Measurements from ENCODE around the gene MAP7D3.

MAP7D3 gene

DNA sequence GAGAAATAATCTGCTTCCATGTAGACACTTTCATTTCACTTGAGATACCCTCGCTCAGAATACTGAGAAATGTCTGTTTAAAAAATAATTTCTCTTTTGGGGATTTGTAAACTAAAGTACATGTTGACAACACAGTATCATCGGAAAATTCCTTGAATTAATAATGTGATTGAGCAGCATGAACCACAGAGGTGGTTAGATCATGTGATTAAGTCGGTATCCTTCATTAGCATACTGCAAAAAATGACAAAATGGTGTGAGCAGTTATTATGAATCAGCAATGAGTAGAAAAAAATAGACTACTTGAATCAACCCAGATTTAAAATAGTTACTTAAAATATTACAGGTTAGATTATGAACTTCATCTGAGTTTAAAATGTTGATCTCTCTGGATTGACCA, 14.1 kb downstream of the MAP7D3 start:
- Histone ChIP-seq H3K27me3 (ENCODE audit: insufficient read depth, low read length) (no peaks in the 10 kb centered on the region), H3K36me3 (ENCODE audit: insufficient read depth, low read length) (peaks cover 12% of the 10 kb centered on the region), H3K4me3 (ENCODE audit: low read length) (no peak overlapping the region), H3K4me1 (ENCODE audit: insufficient read depth, low read length) (no peaks in the 10 kb centered on the region), H3K9me3 (ENCODE audit: low read length) (no peaks in the 10 kb centered on the region), H2AFZ (ENCODE audit: low read depth, low read length) (no peak overlapping the region)

- Histone ChIP-seq H2AFZ (ENCODE audit: low read depth, low read length) (no peak overlapping the region), H3K27me3 (ENCODE audit: insufficient read depth, low read length) (no peaks in the 10 kb centered on the region), H3K9me3 (ENCODE audit: low read length) (no peaks in the 10 kb centered on the region), H3K4me3 (ENCODE audit: low read length) (no peak overlapping the region), H3K4me1 (ENCODE audit: insufficient read depth, low read length) (no peaks in the 10 kb centered on the region), H3K36me3 (ENCODE audit: insufficient read depth, low read length) (peaks cover 18% of the 10 kb centered on the region)
These were observed 22.4 kb downstream of the MAP7D3 start for GRCh38 chrX:136228839-136229207.

DNA sequence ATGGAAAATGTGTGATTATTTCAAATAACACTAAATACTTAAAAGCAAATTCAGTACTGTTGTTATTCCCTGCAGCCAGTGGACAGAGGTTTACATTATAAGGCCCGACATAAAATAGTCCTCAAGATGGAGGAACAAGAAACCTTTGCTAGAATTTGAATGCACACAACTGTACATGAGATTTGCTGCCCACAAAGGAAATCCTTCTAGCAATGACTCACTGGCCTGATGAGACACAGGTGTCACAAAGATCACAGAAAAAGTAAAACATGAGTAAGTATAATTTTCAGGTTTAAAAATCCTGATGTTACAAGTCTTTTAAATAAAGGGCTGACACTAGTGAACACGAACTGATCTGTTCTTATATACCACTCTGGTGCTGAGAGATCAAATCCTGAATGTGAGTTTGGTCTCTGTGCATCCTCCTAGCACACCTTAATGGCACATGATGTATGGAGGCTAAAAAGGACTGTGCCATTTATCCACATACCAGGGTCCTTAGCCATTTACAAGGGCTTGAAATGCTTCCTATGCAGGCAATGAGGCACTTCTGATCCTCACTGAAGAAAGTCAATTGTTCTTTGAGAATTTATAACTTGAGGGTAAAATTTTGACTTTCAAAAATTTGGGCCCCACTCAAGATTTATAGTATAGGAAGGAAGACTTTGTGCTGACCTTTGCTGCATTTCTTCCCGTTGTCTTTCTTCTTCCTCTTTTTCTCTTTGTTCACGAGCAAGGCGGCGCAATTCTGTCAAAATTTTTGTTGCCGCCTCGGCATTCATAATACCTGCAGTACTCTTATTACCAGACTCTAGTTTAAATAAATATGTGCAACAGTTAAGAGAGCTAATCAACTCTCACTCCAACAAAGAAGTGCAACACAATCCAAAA, 23.0 kb downstream of the MAP7D3 start:
- H2AFZ ChIP-seq (ENCODE audit: low read depth, low read length), result no peak overlapping the region
- peaks cover 18% of the 10 kb centered on the region for H3K36me3 ChIP-seq (ENCODE audit: insufficient read depth, low read length)
- no peaks in the 10 kb centered on the region for H3K4me1 ChIP-seq (ENCODE audit: insufficient read depth, low read length)
- no peaks in the 10 kb centered on the region for H3K9me3 ChIP-seq (ENCODE audit: low read length)
- no peaks in the 10 kb centered on the region for H3K27me3 ChIP-seq (ENCODE audit: insufficient read depth, low read length)
- H3K4me3 ChIP-seq (ENCODE audit: low read length), result no peak overlapping the region

DNA sequence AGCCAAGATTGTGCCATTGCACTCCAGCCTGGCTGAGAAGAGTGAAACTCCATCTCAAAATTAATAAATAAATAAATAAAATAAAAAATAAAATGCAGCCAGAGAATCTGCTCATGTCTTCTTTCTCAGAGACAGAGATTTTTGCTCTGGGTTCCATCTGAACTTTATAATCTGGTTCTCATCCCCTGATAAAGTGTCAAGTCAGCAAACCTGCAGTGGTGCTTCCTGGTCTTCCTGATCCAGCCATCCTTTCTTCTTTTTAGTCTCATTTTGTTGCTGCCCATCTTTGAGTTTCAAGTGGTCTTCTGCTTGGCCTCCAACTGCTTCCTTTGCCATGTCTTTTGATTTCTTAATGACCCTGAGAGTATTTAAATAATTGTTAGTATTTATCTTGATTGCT, 24.1 kb downstream of the MAP7D3 start:
- H3K36me3 ChIP-seq (ENCODE audit: insufficient read depth, low read length), result peaks cover 20% of the 10 kb centered on the region

DNA sequence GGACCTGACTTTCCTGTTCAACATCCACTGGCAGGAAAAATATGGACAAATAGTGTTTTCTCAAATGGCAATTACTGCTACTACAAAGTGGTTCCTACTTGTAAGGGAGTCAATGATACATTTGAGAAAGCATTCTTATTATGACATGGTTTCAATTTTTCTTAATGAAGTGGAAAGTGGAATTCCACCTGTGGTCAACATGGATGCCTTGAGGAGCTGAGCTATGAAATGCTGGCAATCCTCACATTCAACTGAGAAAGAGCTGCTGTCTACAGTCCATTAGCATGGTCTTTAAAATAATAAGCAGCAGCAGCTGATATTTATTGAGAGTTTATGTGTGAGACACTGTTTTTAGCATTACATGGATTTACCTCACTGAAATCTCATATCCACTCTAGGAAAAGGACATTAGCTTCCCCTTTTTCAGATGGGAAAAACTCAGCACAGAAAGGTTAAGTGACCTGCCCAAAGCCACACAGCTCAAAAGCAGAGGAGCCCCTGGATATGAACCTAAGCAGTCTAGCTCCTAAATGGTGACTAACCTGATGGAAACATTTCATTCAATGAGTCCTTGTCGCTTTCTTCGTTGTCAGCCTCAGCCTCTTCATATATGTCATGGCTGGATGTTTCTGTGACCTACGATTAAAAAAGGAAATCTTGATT, 29.2 kb downstream of the MAP7D3 start:
- no peak overlapping the region for H2AFZ ChIP-seq (ENCODE audit: low read depth, low read length)
- H3K4me1 ChIP-seq (ENCODE audit: insufficient read depth, low read length), result no peaks in the 10 kb centered on the region
- H3K9me3 ChIP-seq (ENCODE audit: low read length), result no peaks in the 10 kb centered on the region
- H3K4me3 ChIP-seq (ENCODE audit: low read length), result no peak overlapping the region
- H3K36me3 ChIP-seq (ENCODE audit: insufficient read depth, low read length), result peaks cover 30% of the 10 kb centered on the region
- no peaks in the 10 kb centered on the region for H3K27me3 ChIP-seq (ENCODE audit: insufficient read depth, low read length)

More for the DNA sequence above, 24.1 kb downstream of the MAP7D3 start:
- Histone ChIP-seq H3K9me3 (ENCODE audit: low read length) (no peaks in the 10 kb centered on the region), H3K27me3 (ENCODE audit: insufficient read depth, low read length) (no peaks in the 10 kb centered on the region), H3K4me3 (ENCODE audit: low read length) (no peak overlapping the region), H2AFZ (ENCODE audit: low read depth, low read length) (no peak overlapping the region), H3K4me1 (ENCODE audit: insufficient read depth, low read length) (no peaks in the 10 kb centered on the region)

DNA sequence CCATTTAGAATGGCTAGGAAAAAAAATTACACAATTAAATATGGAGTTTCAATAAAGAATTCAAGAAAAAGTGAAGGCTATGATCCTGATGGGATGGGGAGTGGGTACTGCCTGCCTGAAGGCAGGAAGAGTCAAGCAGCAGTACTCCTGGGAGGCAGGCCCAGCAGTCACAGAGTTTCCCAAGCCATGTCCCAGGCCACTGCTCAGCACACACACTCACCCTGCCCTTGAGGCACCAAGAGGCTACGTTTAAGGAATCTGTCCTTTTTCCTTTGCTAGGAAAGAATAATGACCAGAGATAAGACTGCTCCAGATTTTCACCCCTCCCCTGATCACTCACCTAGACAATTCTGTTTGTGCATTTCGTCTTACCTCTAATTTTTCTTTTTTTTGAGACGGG, 30.2 kb downstream of the MAP7D3 start:
- peaks cover 30% of the 10 kb centered on the region for H3K36me3 ChIP-seq (ENCODE audit: insufficient read depth, low read length)
- no peak overlapping the region for H3K4me3 ChIP-seq (ENCODE audit: low read length)

GRCh38 chrX:136220540-136220939, 30.7 kb downstream of the MAP7D3 start:
- Histone ChIP-seq H3K4me3 (ENCODE audit: low read length) (no peak overlapping the region), H3K9me3 (ENCODE audit: low read length) (no peaks in the 10 kb centered on the region), H3K27me3 (ENCODE audit: insufficient read depth, low read length) (no peaks in the 10 kb centered on the region), H3K36me3 (ENCODE audit: insufficient read depth, low read length) (peaks cover 30% of the 10 kb centered on the region), H3K4me1 (ENCODE audit: insufficient read depth, low read length) (no peaks in the 10 kb centered on the region), H2AFZ (ENCODE audit: low read depth, low read length) (no peak overlapping the region)

More for the DNA sequence above, 30.2 kb downstream of the MAP7D3 start:
- Histone ChIP-seq H3K9me3 (ENCODE audit: low read length) (no peaks in the 10 kb centered on the region), H3K27me3 (ENCODE audit: insufficient read depth, low read length) (no peaks in the 10 kb centered on the region), H3K4me1 (ENCODE audit: insufficient read depth, low read length) (no peaks in the 10 kb centered on the region), H2AFZ (ENCODE audit: low read depth, low read length) (no peak overlapping the region)

GRCh38 chrX:136219893-136220292, 31.3 kb downstream of the MAP7D3 start:
- Histone ChIP-seq H2AFZ (ENCODE audit: low read depth, low read length) (no peak overlapping the region), H3K4me3 (ENCODE audit: low read length) (no peak overlapping the region), H3K4me1 (ENCODE audit: insufficient read depth, low read length) (peaks cover 4% of the 10 kb centered on the region), H3K27me3 (ENCODE audit: insufficient read depth, low read length) (no peaks in the 10 kb centered on the region), H3K9me3 (ENCODE audit: low read length) (no peaks in the 10 kb centered on the region), H3K36me3 (ENCODE audit: insufficient read depth, low read length) (peaks cover 30% of the 10 kb centered on the region)

DNA sequence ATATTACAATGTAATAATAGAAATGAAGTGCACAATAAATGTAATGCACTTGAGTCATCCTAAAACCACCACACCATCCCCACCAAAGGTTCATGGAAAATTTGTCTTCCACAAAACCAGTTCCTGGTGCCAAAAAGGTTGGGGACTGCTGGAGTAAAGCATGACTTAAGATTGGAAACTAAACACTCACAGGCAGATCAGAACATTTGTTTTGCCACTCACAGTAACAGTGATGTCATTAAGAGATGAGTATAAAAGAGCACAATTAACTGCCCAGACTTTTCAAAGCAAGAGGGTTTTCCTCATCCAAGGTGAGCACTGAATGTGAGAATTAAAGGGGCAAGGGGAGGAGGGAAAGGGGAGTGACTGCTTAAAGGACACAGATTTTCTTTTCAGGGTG, 35.6 kb downstream of the MAP7D3 start:
- H3K4me1 ChIP-seq (ENCODE audit: insufficient read depth, low read length), result peaks cover 13% of the 10 kb centered on the region
- H3K4me3 ChIP-seq (ENCODE audit: low read length), result no peak overlapping the region
- H3K27me3 ChIP-seq (ENCODE audit: insufficient read depth, low read length), result no peaks in the 10 kb centered on the region
- no peak overlapping the region for H2AFZ ChIP-seq (ENCODE audit: low read depth, low read length)
- H3K36me3 ChIP-seq (ENCODE audit: insufficient read depth, low read length), result peaks cover 13% of the 10 kb centered on the region
- no peaks in the 10 kb centered on the region for H3K9me3 ChIP-seq (ENCODE audit: low read length)

DNA sequence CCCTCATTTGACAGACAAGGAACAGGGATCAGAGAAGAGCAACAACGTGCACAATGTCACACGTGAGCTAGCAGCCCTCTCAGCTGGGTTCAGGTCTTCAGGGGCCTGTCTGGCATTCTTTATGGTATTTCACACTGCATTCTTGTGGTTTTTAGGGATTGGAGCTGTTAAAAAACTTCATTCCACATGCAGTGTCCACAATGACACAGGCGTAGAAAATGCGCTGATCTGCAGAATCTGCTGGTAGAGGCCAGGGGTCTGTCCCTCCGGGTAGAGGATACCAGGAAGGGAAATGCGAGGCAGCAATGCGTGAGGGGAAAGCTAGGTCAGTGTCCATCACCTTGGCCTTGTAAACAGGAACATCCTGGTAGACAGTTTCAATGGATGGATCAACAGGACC, 36.6 kb downstream of the MAP7D3 start:
- H3K9me3 ChIP-seq (ENCODE audit: low read length), result no peaks in the 10 kb centered on the region
- no peak overlapping the region for H3K4me3 ChIP-seq (ENCODE audit: low read length)
- H3K27me3 ChIP-seq (ENCODE audit: insufficient read depth, low read length), result no peaks in the 10 kb centered on the region
- H3K4me1 ChIP-seq (ENCODE audit: insufficient read depth, low read length), result peaks cover 13% of the 10 kb centered on the region
- H2AFZ ChIP-seq (ENCODE audit: low read depth, low read length), result no peak overlapping the region
- H3K36me3 ChIP-seq (ENCODE audit: insufficient read depth, low read length), result peaks cover 6% of the 10 kb centered on the region

- H3K4me1 ChIP-seq (ENCODE audit: insufficient read depth, low read length), result peaks cover 13% of the 10 kb centered on the region
- H3K4me3 ChIP-seq (ENCODE audit: low read length), result no peak overlapping the region
- no peaks in the 10 kb centered on the region for H3K36me3 ChIP-seq (ENCODE audit: insufficient read depth, low read length)
- no peak overlapping the region for H2AFZ ChIP-seq (ENCODE audit: low read depth, low read length)
- no peaks in the 10 kb centered on the region for H3K9me3 ChIP-seq (ENCODE audit: low read length)
- no peaks in the 10 kb centered on the region for H3K27me3 ChIP-seq (ENCODE audit: insufficient read depth, low read length)
These were observed 38.6 kb downstream of the MAP7D3 start for GRCh38 chrX:136212557-136213111.

DNA sequence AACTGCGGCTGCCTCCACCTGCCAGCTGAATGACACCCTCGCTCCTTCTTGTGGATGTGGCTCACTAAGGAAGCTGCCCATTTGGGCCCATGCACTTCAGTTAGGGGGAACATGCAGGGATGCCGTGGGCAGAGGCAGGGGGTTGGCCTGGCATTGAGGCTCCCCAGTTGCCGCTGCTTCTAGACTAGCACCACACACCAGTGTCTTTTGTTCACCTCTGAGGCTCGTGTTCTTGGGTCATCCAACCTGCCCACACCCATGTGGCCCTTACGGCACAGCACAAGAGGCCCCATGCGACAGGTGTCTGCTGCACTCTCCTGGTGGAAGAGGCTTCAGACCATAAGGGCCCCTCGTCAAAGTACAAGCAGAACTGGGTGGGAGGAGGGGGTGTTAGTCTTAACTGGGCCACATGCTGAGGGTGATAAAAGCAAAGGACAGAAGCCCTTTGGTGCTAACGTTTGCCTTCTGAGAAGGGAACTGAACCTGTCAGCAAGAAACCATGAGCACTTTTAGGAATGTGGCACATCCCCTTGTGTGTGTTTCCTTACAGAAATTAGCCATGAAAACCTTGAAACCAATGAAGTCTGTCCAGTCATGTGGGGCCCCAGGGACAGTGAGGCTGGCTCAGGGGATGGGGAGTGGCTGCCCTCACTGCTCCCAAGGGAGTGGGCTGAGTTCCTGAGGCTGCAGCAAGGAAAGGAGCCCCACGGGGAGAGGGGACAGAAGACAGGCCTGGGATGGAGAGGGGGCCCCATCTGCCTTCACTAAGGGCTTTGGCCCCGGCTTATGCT, 39.2 kb downstream of the MAP7D3 start:
- H3K4me1 ChIP-seq (ENCODE audit: insufficient read depth, low read length), result peaks cover 13% of the 10 kb centered on the region
- no peak overlapping the region for H2AFZ ChIP-seq (ENCODE audit: low read depth, low read length)
- H3K4me3 ChIP-seq (ENCODE audit: low read length), result no peak overlapping the region
- H3K36me3 ChIP-seq (ENCODE audit: insufficient read depth, low read length), result no peaks in the 10 kb centered on the region
- no peaks in the 10 kb centered on the region for H3K9me3 ChIP-seq (ENCODE audit: low read length)
- no peaks in the 10 kb centered on the region for H3K27me3 ChIP-seq (ENCODE audit: insufficient read depth, low read length)

GRCh38 chrX:136210806-136211205, 40.4 kb downstream of the MAP7D3 start:
- H3K4me1 ChIP-seq (ENCODE audit: insufficient read depth, low read length), result peaks cover 13% of the 10 kb centered on the region

More at GRCh38 chrX:136210806-136211205, 40.4 kb downstream of the MAP7D3 start:
- no peaks in the 10 kb centered on the region for H3K9me3 ChIP-seq (ENCODE audit: low read length)
- H3K27me3 ChIP-seq (ENCODE audit: insufficient read depth, low read length), result no peaks in the 10 kb centered on the region
- H2AFZ ChIP-seq (ENCODE audit: low read depth, low read length), result no peak overlapping the region
- no peaks in the 10 kb centered on the region for H3K36me3 ChIP-seq (ENCODE audit: insufficient read depth, low read length)
- H3K4me3 ChIP-seq (ENCODE audit: low read length), result no peak overlapping the region

Measured in neuron (in vitro differentiated cells).